CD4-positive, alpha-beta T cell (primary cell): ENCODE measurements around the gene ITGAE. TPM values are rescaled to one million over a fixed set of nuclear protein-coding genes. Genes with fewer than 3 reads are reported as not detected.

Experiments used
- ATAC-seq: fragments of 200-7000 bp; cut with Tn5 transposase; one replicate; pipeline ENCODE4 v1.10.0; 2022; ENCODE audit warnings: mild to moderate bottlenecking; ENCODE audit not compliant: poor library complexity
- CTCF ChIA-PET: fragments of 350-600 bp; sonication (Branson Sonifier 250); formaldehyde crosslinking; loops from one replicate; lab custom pipeline; 2021; ENCODE audit warnings: antibody characterized with exemption, inconsistent platforms; lab: Charles Lee
- POLR2A ChIA-PET: fragments of 350-600 bp; sonication (Branson Sonifier 250); formaldehyde crosslinking; loops from one replicate; lab custom pipeline; 2021; ENCODE audit warnings: antibody characterized with exemption, inconsistent platforms; lab: Charles Lee
- DNase-seq, 14 experiments: peaks; one replicate each; pipeline ENCODE4 v3.0.0-alpha.2; 2013 to 2020; ENCODE audit warnings: mixed read lengths in 2 of 14
- H3K27ac ChIP-seq, 2 donors: one replicate each; pipeline versions ENCODE4 v1.5.1 to v1.7.0; 2013; ENCODE audit warnings: low read length in 2 of 2, low read depth in 1 of 2, mild to moderate bottlenecking in 1 of 2
- H3K27me3 ChIP-seq, 2 experiments: 1 replicate in 1 of 2; 2 replicates in 1 of 2; pipeline versions ENCODE4 v1.6.1 to v1.7.0; 2013; ENCODE audit warnings: low read length in 2 of 2, control low read depth in 1 of 2, mild to moderate bottlenecking in 1 of 2, moderate library complexity in 1 of 2; ENCODE audit not compliant: insufficient read depth in 2 of 2, control insufficient read depth in 1 of 2
- H3K36me3 ChIP-seq: one replicate; pipeline ENCODE4 v1.6.1; 2013; ENCODE audit warnings: low read length, control low read depth; ENCODE audit not compliant: insufficient read depth
- H3K4me1 ChIP-seq: one replicate; pipeline ENCODE4 v1.6.1; 2013; ENCODE audit warnings: low read length, control low read depth; ENCODE audit not compliant: insufficient read depth
- H3K4me3 ChIP-seq: one replicate; pipeline ENCODE4 v1.5.1; 2013; ENCODE audit warnings: mild to moderate bottlenecking, low read length, moderate library complexity
- H3K9me3 ChIP-seq, 2 experiments: 1 replicate in 1 of 2; 2 replicates in 1 of 2; pipeline versions ENCODE4 v1.6.1 to v1.7.0; 2013; ENCODE audit warnings: low read length in 2 of 2, mild to moderate bottlenecking in 2 of 2, control low read depth in 1 of 2, moderate library complexity in 1 of 2; ENCODE audit not compliant: control insufficient read depth in 1 of 2, insufficient read depth in 1 of 2
- H3K27ac Mint-ChIP-seq: one replicate; pipeline ENCODE4 v1.8.0; 2020; ENCODE audit warnings: mixed read lengths
- H3K27me3 Mint-ChIP-seq: one replicate; pipeline ENCODE4 v1.8.0; 2021; ENCODE audit warnings: mixed read lengths
- H3K36me3 Mint-ChIP-seq: one replicate; pipeline ENCODE4 v1.8.0; 2021; ENCODE audit warnings: low read depth, mixed read lengths
- H3K4me1 Mint-ChIP-seq: one replicate; pipeline ENCODE4 v1.8.0; 2021; ENCODE audit warnings: low read depth, mixed read lengths
- H3K4me3 Mint-ChIP-seq: one replicate; pipeline ENCODE4 v1.8.0; 2020; ENCODE audit warnings: mild to moderate bottlenecking, mixed read lengths
- H3K9me3 Mint-ChIP-seq: one replicate; pipeline ENCODE4 v1.8.0; 2020; ENCODE audit warnings: mixed read lengths
- CTCF ChIP-seq: fragments of 200-600 bp; IDR thresholded peaks from one replicate; pipeline ENCODE4 v1.8.0; 2022; ENCODE audit warnings: antibody characterized with exemption, mild to moderate bottlenecking
- intact Hi-C, 2 experiments: fragments of 100-400 bp; cut with DNase I in 1 of 2; cut with micrococcal nuclease in 1 of 2; formaldehyde crosslinking; loops; one replicate each; pipeline versions ENCODE4 v1.15.1 to v1.9.0; 2023 to 2025; cut with DNase I, micrococcal nuclease
- total RNA-seq, 174 experiments: library from RNA in 2 of 174; stranded (reverse) in 2 of 174; gene quantifications; one replicate each; pipeline ENCODE4 v1.2.3 and lab custom pipeline; 2021 to 2026

Gene ITGAE
- total RNA-seq, 2 experiments from 2014 or later = 15.8 to 18.3 TPM

DNA sequence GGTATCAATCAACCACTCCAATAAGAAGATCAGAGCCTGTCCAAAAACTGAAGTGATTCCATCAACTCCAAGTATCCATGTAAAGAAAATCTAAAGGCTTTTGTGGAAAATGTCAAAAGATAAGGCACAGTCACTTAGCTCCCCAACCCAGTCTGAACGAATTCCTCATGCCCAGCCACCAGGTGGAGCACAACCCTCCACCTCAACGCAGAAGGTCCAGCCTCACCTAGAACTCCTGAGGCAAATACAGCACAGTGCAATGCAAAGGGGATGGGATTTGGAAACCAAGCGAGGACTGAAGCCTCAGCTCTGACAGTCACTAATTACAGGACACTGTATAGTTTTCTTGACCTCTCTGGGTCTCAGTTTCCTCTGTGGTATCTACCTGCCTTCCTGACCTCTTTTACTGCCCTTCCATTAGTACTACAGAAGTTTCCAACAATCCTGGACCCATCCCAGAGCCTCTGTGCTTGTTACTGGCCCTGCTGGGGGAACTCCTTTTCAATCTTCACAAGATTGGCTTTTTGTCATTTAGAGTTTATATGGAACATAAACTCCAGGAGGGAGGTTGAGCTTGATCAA lies 43.0 kb upstream of the ITGAE start:
- no peaks in the 10 kb centered on the region for H3K27me3 ChIP-seq
- H3K4me1 ChIP-seq = peaks cover 30% of the 10 kb centered on the region
- no peak for ATAC-seq
- intact Hi-C loops = loop anchor here (10.0 kb wide), 3 partner anchors 231 to 571 kb away; partner anchors contain the start of gene UBE2G1 (in 1 of the 2)
- H3K27ac ChIP-seq = no peak overlapping the region
- CTCF ChIA-PET = interaction anchor here (0.6 to 4.0 kb wide), 8 partner anchors 18 to 230 kb away, joined by 3 to 52 read pairs (median 4); no protein-coding TSS in a partner anchor
- Mint-ChIP-seq H3K27me3 (no peaks in the 10 kb centered on the region), H3K27ac (peak overlapping the region; percentile 52), H3K4me3 (peak overlapping the region; percentile 95), H3K9me3 (no peaks in the 10 kb centered on the region), H3K4me1 (peaks cover 42% of the 10 kb centered on the region), H3K36me3 (peaks cover 41% of the 10 kb centered on the region)
- peak; percentile 9 to 76 (median 41) for DNase-seq
- H3K36me3 ChIP-seq = peaks cover 25% of the 10 kb centered on the region
- POLR2A ChIA-PET = interaction anchor here (1.0 to 3.9 kb wide), 3 partner anchors 105 to 299 kb away, joined by 3 to 21 read pairs (median 17); partner anchors contain the start of genes CYB5D2 and ZZEF1
- H3K4me3 ChIP-seq = no peak overlapping the region
- TF ChIP-seq CTCF = peak; percentile 60
- no peaks in the 10 kb centered on the region for H3K9me3 ChIP-seq

DNA sequence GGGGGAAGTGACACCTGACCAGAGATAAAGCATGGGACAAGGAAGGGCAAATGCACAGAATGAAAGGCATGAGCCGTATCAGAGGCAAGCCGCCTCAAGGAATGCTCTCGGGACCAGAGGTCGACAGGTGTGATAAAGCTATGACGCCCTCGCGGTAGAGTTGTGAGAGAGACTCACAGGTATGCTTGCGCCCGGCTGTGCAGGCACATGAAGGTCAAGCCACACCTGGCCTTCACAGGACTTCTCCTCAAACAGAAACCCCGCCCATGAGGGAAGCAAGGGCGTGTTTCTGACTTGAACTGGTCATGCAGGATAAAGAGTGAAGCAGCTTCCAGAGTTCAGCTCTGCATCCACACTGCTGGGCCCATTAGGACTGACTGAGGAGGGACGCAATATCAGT lies 37.2 kb upstream of the ITGAE start:
- Mint-ChIP-seq H3K36me3 (peaks cover 76% of the 10 kb centered on the region), H3K27me3 (no peaks in the 10 kb centered on the region), H3K4me1 (peaks cover 27% of the 10 kb centered on the region), H3K27ac (no peak overlapping the region), H3K9me3 (no peaks in the 10 kb centered on the region), H3K4me3 (no peak overlapping the region)
- Histone ChIP-seq H3K9me3 (no peaks in the 10 kb centered on the region), H3K36me3 (peaks cover 73% of the 10 kb centered on the region), H3K4me1 (peaks cover under 1% of the 10 kb centered on the region), H3K27ac (no peak overlapping the region), H3K4me3 (no peak overlapping the region), H3K27me3 (no peaks in the 10 kb centered on the region)
- intact Hi-C loops = no loop called here
- no peak for ATAC-seq
- DNase-seq = no peak
- no peak for TF ChIP-seq CTCF
- CTCF ChIA-PET = interaction anchor here (0.6 to 1.0 kb wide), 2 partner anchors 8 to 11 kb away, joined by 3 read pairs; partner anchors contain the start of gene NCBP3
- POLR2A ChIA-PET = no interaction called here

DNA sequence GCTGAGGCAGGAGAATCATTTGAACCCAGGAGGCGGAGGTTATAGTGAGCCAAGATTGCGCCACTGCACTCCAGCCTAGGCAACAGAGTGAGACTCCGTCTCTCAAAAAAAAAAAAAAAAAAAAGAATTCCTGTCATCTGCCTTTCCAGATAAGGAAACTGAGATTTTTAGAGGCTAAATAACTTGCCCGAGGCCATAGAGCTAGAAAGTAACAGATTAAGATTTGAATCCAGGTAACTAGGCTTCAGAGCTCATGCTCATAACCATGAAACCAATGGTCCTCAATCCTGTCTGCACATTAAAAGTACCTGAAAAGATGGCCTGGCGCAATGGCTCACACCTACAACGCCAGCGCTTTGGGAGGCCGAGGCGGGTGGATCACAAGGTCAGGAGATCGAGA lies 35.6 kb upstream of the ITGAE start:
- H3K9me3 ChIP-seq = no peaks in the 10 kb centered on the region
- Mint-ChIP-seq H3K9me3 (no peaks in the 10 kb centered on the region), H3K27me3 (no peaks in the 10 kb centered on the region), H3K4me1 (peaks cover 27% of the 10 kb centered on the region), H3K4me3 (no peak overlapping the region), H3K36me3 (peaks cover 77% of the 10 kb centered on the region), H3K27ac (no peak overlapping the region)
- intact Hi-C loops = no loop called here
- DNase-seq (no peak), ATAC-seq (no peak)
- no peaks in the 10 kb centered on the region for H3K4me1 ChIP-seq
- H3K4me3 ChIP-seq = no peak overlapping the region
- ChIA-PET POLR2A (no interaction called here), CTCF (interaction anchor here (1.3 kb wide), 1 partner anchor 9 kb away, joined by 4 read pairs; the partner anchor contains the start of gene NCBP3)
- no peak for TF ChIP-seq CTCF
- no peak overlapping the region for H3K27ac ChIP-seq
- peaks cover 68% of the 10 kb centered on the region for H3K36me3 ChIP-seq
- no peaks in the 10 kb centered on the region for H3K27me3 ChIP-seq
